Heart left ventricle (tissue), 16 donors: ENCODE results near the gene ARPC5. TPM values are rescaled to one million over a fixed set of nuclear protein-coding genes. Genes with fewer than 3 reads are reported as not detected.

Experiments
- ATAC-seq, 4 donors: fragments of 200-7000 bp; cut with Tn5 transposase; one replicate each; pipeline ENCODE4 v1.9.1; 2020 to 2022; ENCODE audit warnings: moderate library complexity in 4 of 4, mild to moderate bottlenecking in 3 of 4, moderate number of reproducible peaks in 1 of 4
- DNase-seq, 5 donors: peaks; one replicate each; pipeline ENCODE4 v3.0.0-alpha.2; 2020
- H3K27ac ChIP-seq, 12 donors: fragments of 200-600 bp; sonication (generic) in 4 of 12; one replicate each; pipeline versions ENCODE4 v1.5.0 to v1.8.0; 2016 to 2022; ENCODE audit warnings: mild to moderate bottlenecking in 2 of 12
- H3K27me3 ChIP-seq, 9 donors: fragments of 200-600 bp; sonication (generic) in 2 of 9; one replicate each; pipeline versions ENCODE4 v1.5.1 to v1.8.0; 2016 to 2022; ENCODE audit warnings: mild to moderate bottlenecking in 3 of 9
- H3K36me3 ChIP-seq, 9 donors: fragments of 200-600 bp; sonication (generic) in 2 of 9; one replicate each; pipeline versions ENCODE4 v1.5.0 to v1.8.0; 2018 to 2022; ENCODE audit warnings: mild to moderate bottlenecking in 2 of 9
- H3K4me1 ChIP-seq, 12 donors: fragments of 200-600 bp; sonication (generic) in 4 of 12; one replicate each; pipeline versions ENCODE4 v1.5.0 to v1.8.0; 2016 to 2022; ENCODE audit warnings: mild to moderate bottlenecking in 3 of 12
- H3K4me3 ChIP-seq, 12 donors: fragments of 200-600 bp; sonication (generic) in 4 of 12; one replicate each; pipeline versions ENCODE4 v1.5.0 to v1.8.0; 2017 to 2022; ENCODE audit warnings: mild to moderate bottlenecking in 9 of 12, moderate library complexity in 4 of 12
- H3K9me3 ChIP-seq, 12 donors: fragments of 200-600 bp; sonication (generic) in 4 of 12; one replicate each; pipeline versions ENCODE4 v1.5.0 to v1.8.0; 2016 to 2022; ENCODE audit warnings: mild to moderate bottlenecking in 1 of 12
- POLR2A ChIP-seq, 2 donors: fragments of 450-650 bp; IDR thresholded peaks; one replicate each; pipeline ENCODE4 v1.6.1; 2017; ENCODE audit warnings: antibody characterized with exemption in 2 of 2, mild to moderate bottlenecking in 2 of 2, moderate library complexity in 2 of 2
- WGBS, 4 donors: extraction: QIAGEN DNeasy Blood & Tissue Kit in 2 of 4; methylation state at CpG; one replicate each; pipeline versions ENCODE4 v1.1.5 to v1.1.7; 2013 to 2018; 5-methylcytosine and 5-hydroxymethylcytosine counted together
- intact Hi-C, 10 donors: fragments of 100-400 bp; cut with DNase I; formaldehyde crosslinking; loops; one replicate each; pipeline versions ENCODE4 v1.11.1 to v1.14.2; 2022
- polyA plus RNA-seq, 2 donors: library from polyadenylated mRNA; stranded (reverse); fragments of 200-250 nt; gene quantifications; one replicate each; pipeline ENCODE4 v1.2.3, GENCODE V29; 2013
- total RNA-seq, 9 donors: library from RNA; depleted of rRNA in 2 of 9; stranded (reverse); fragments of >200 nt in 2 of 9; fragmentation: NEBNext Ultra II Directional in 3 of 9; extraction: Animal tissue kit (Norgen Biotek cat#: 25700) in 3 of 9; gene quantifications; one replicate each; pipeline versions ENCODE4 v1.1.0 to v1.2.4, GENCODE V29; 2016 to 2023
- TF ChIP-seq, protein P1 (sequence below), 12 donors: fragments of 200-600 bp; sonication (generic) in 4 of 12; IDR thresholded peaks; one replicate each; pipeline versions ENCODE4 v1.5.0 to v1.8.0; 2018 to 2022; ENCODE audit warnings: antibody characterized with exemption in 12 of 12, mild to moderate bottlenecking in 5 of 12
- donor health status: ischemic (EF 13 %, LVEDD 7.1; RV severe dilation, severe dysfunction).
- donor health status: healthy with polysubstance abuse.
- donor health status: DM: no; HTN: yes; CAD: no.
- donor health status: DM: no; HTN: no; CAD: no.
- donor health status: ischemic (EF 25% LVEDD 6.9; RV normal size, moderate dysfunction).
- donor health status: ischemic (EF 25% LVEDD 5.7; RV mildly dilated, moderate dysfunction).
- donor health status: healthy.
- donor health status: DM: yes; HTN: yes; CAD: no.
- donor health status: ischemic (EF 35%, LVEDD 5.7; RV mildly dilated, moderate dysfunction).
- donor health status: nonischemic (EF 11% LVEDD 7.7; RV severe dilation, severe dysfunction).
- donor health status: DM: yes; HTN: yes; CAD: no.
- donor health status: PGD.
- donor health status: ischemic (EF 29% LVEDD 5.4; RV normal size, mild dysfunction).
- donor health status: nonischemic (EF 23%, LVEDD 6.1; RV moderate dilation, normal function).

ARPC5 gene
- total and polyA plus RNA-seq, 11 donors, result 24.6 to 105 (median 31.3) TPM

DNA sequence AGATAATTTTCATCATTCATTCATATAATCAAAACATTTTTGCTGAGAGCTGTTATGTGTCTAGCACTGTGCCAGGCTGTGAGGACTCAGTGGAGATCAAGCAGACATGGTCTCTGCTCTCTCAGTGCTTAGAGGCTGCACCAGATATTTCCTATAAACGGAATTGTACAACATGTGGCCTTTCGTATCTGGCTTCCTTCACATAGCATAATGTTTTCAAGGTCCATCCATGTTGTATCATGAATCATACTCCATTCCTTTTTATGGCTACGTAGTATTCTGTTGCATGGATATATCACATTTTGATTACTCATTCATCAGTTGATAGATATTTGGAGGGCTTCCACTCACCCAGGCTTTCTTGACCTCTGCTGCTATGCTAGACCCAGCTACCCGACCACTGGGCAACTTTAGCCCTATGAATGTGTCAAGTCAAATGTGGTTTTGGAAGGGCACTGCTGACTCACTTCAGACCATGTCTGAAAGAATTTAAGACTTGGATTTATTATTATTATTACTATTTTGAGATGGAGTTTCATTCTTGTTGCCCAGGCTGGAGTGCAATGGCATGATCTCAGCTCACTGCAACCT, 63.8 kb downstream of the ARPC5 start:
- Histone ChIP-seq H3K4me1 (peaks cover 0 to 37% (median 9%) of the 10 kb centered on the region in 12 donors), H3K27me3 (no peaks in the 10 kb centered on the region), H3K36me3 (peaks cover 0 to 76% (median 0%) of the 10 kb centered on the region in 9 donors), H3K9me3 (no peaks in the 10 kb centered on the region), H3K4me3 (no peak overlapping the region), H3K27ac (no peak overlapping the region)
- 91 to 95% (median 94%) methylated on average over 4 of the region's 4 CpGs for WGBS, 4 donors
- no peak for ATAC-seq
- intact Hi-C loops, result no loop called here
- no peak for DNase-seq
- TF ChIP-seq, protein P1, sequence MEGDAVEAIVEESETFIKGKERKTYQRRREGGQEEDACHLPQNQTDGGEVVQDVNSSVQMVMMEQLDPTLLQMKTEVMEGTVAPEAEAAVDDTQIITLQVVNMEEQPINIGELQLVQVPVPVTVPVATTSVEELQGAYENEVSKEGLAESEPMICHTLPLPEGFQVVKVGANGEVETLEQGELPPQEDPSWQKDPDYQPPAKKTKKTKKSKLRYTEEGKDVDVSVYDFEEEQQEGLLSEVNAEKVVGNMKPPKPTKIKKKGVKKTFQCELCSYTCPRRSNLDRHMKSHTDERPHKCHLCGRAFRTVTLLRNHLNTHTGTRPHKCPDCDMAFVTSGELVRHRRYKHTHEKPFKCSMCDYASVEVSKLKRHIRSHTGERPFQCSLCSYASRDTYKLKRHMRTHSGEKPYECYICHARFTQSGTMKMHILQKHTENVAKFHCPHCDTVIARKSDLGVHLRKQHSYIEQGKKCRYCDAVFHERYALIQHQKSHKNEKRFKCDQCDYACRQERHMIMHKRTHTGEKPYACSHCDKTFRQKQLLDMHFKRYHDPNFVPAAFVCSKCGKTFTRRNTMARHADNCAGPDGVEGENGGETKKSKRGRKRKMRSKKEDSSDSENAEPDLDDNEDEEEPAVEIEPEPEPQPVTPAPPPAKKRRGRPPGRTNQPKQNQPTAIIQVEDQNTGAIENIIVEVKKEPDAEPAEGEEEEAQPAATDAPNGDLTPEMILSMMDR (IDR thresholded peaks at IDR 0.05), result no peak
- TF ChIP-seq POLR2A (IDR thresholded peaks at IDR 0.05), result no peak

Other genes starting within 250 kb of the ARPC5 start
- 1 to 10 TPM in 7 of 9 donors, under 1 TPM in 2; 0.88 to 5.1 (median 2.5) TPM for gene NMNAT2, start 217.4 kb downstream of the ARPC5 start, total RNA-seq
- 1 to 10 TPM in 1 of 2 donors, under 1 TPM in 1; 0.53 to 1.5 TPM for gene NMNAT2, start 217.4 kb downstream of the ARPC5 start, polyA plus RNA-seq
- gene SMG7, start 163.3 kb downstream of the ARPC5 start, total RNA-seq, result 10 to 100 TPM; 32.0 to 55.0 (median 43.3) TPM
- gene SMG7, start 163.3 kb downstream of the ARPC5 start, polyA plus RNA-seq, result 10 to 100 TPM; 15.3 to 27.0 TPM
- 10 to 100 TPM in 2 of 9 donors, 1 to 10 TPM in 7; 2.6 to 51.2 (median 5.1) TPM for gene NCF2, start 45.3 kb downstream of the ARPC5 start, total RNA-seq
- gene NCF2, start 45.3 kb downstream of the ARPC5 start, polyA plus RNA-seq, result 1 to 10 TPM; 1.3 to 2.5 TPM
- gene APOBEC4, start 17.5 kb upstream of the ARPC5 start, total RNA-seq, result not detected
- under 1 TPM in 1 of 2 donors, not detected in 1; 0.30 TPM for gene APOBEC4, start 17.5 kb upstream of the ARPC5 start, polyA plus RNA-seq
- gene RGL1, start 169.3 kb upstream of the ARPC5 start, total RNA-seq, result 10 to 100 TPM; 11.7 to 50.6 (median 15.9) TPM
- 1 to 10 TPM; 5.6 to 7.9 TPM for gene RGL1, start 169.3 kb upstream of the ARPC5 start, polyA plus RNA-seq